ENCODE data around the gene KIRREL1. TPM values are rescaled to one million over a fixed set of nuclear protein-coding genes. Genes with fewer than 3 reads are reported as not detected.
A peak's percentile ranks its signal among the peaks of the same experiment; 100 is the strongest.

The KIRREL1 gene
- total RNA-seq, 1 experiment from 2014 or later: 101 TPM

GRCh38 chr1:158149175-158149574 lies 155.7 kb downstream of the KIRREL1 start:
- DNase-seq (ENCODE audit: unreplicated experiment): no peak
- CTCF ChIA-PET: interaction anchor here (0.5 to 1.8 kb wide), 8 partner anchors 18 to 944 kb away, joined by 3 to 9 read pairs (median 5); no protein-coding TSS in a partner anchor
- peak overlapping the region; percentile 71 for H3K4me3 Mint-ChIP-seq (ENCODE audit: unreplicated experiment)
- H3K9me3 Mint-ChIP-seq (ENCODE audit: unreplicated experiment): no peaks in the 10 kb centered on the region
- H3K36me3 Mint-ChIP-seq (ENCODE audit: insufficient read depth, unreplicated experiment): no peaks in the 10 kb centered on the region
- no TSS peak for BruUV-seq (replicated peaks)
- intact Hi-C loops (cut with micrococcal nuclease): no loop called here
- H3K27ac Mint-ChIP-seq (ENCODE audit: low read depth, unreplicated experiment): peak overlapping the region; percentile 82
- POLR2A ChIA-PET: interaction anchor here (0.9 to 1.2 kb wide), 4 partner anchors 9 to 849 kb away, joined by 3 to 4 read pairs (median 3); no protein-coding TSS in a partner anchor
- TF ChIP-seq CTCF (IDR thresholded peaks at IDR 0.05; ENCODE audit: unreplicated experiment): no peak
- no peaks in the 10 kb centered on the region for H3K27me3 Mint-ChIP-seq (ENCODE audit: insufficient read depth, unreplicated experiment)
- H3K4me1 Mint-ChIP-seq (ENCODE audit: insufficient read depth, unreplicated experiment): peaks cover 66% of the 10 kb centered on the region

Other genes with a start within 250 kb of the KIRREL1 start
- not detected in 2 replicates for gene FCRL2, start 216.5 kb upstream of the KIRREL1 start, total RNA-seq (2022)
- not detected in 2 replicates for gene FCRL1, start 173.5 kb upstream of the KIRREL1 start, total RNA-seq (2022)
- not detected in 2 replicates for gene CD5L, start 151.8 kb upstream of the KIRREL1 start, total RNA-seq (2022)
- gene CD1D, start 187.2 kb downstream of the KIRREL1 start, total RNA-seq (2022): 0.19 and 0.22 TPM in 2 replicates